Caco-2 (cell line): Measurements from ENCODE around the gene DSCAM. TPM values are rescaled to one million over a fixed set of nuclear protein-coding genes. Genes with fewer than 3 reads are reported as not detected.

Source experiments
- BruUV-seq: library from RNA; stranded (reverse); fragments of 400-500 nt; replicated peaks from 2 replicates; lab custom pipeline; 2021; lab: Mats Ljungman, UMichigan
- CTCF ChIA-PET: fragments of 300-600 bp; sonication (Branson Sonifier 250); formaldehyde crosslinking; loops from one replicate; lab custom pipeline; 2022; ENCODE audit warnings: antibody characterized with exemption; lab: Charles Lee
- POLR2A ChIA-PET: fragments of 300-600 bp; sonication (Branson Sonifier 250); formaldehyde crosslinking; loops from one replicate; lab custom pipeline; 2022; ENCODE audit warnings: antibody characterized with exemption; lab: Charles Lee
- DNase-seq, 2 experiments: peaks; one replicate each; pipeline versions ENCODE4 v3.0.0 to v3.0.0-alpha.2; 2020 to 2022
- H3K27me3 ChIP-seq: replicated peaks from 2 replicates; pipeline ENCODE4 v1.6.0; 2011; ENCODE audit warnings: low read length; ENCODE audit not compliant: control insufficient read depth, insufficient read depth
- H3K36me3 ChIP-seq: 2 replicates; pipeline ENCODE4 v1.5.1; 2011; ENCODE audit warnings: low read length; ENCODE audit not compliant: control insufficient read depth, insufficient read depth
- H3K4me1 ChIP-seq: fragments of 250-450 bp; sonication (Bioruptor Pico); 2 replicates; pipeline ENCODE4 v1.5.1; 2020; ENCODE audit warnings: mild to moderate bottlenecking
- H3K4me3 ChIP-seq: 2 replicates; pipeline ENCODE4 v1.5.1; 2011; ENCODE audit warnings: low read depth, mild to moderate bottlenecking, control low read depth, low read length
- H3K9me3 ChIP-seq: fragments of 250-450 bp; sonication (Bioruptor Pico); 2 replicates; pipeline ENCODE4 v1.5.1; 2020; ENCODE audit warnings: mild to moderate bottlenecking, moderate library complexity
- H3K27ac Mint-ChIP-seq: one replicate; pipeline ENCODE4 v1.8.0; 2022; ENCODE audit warnings: mixed read lengths; ENCODE audit not compliant: unreplicated experiment
- H3K27me3 Mint-ChIP-seq: one replicate; pipeline ENCODE4 v1.8.0; 2022; ENCODE audit warnings: mixed read lengths; ENCODE audit not compliant: insufficient read depth, unreplicated experiment
- H3K36me3 Mint-ChIP-seq: one replicate; pipeline ENCODE4 v1.8.0; 2022; ENCODE audit warnings: mild to moderate bottlenecking, mixed read lengths; ENCODE audit not compliant: insufficient read depth, unreplicated experiment
- H3K4me1 Mint-ChIP-seq: one replicate; pipeline ENCODE4 v1.8.0; 2022; ENCODE audit warnings: low read depth, mixed read lengths; ENCODE audit not compliant: unreplicated experiment
- H3K4me3 Mint-ChIP-seq: one replicate; pipeline ENCODE4 v1.8.0; 2022; ENCODE audit warnings: mild to moderate bottlenecking, moderate library complexity, mixed read lengths; ENCODE audit not compliant: unreplicated experiment
- H3K9me3 Mint-ChIP-seq: one replicate; pipeline ENCODE4 v1.8.0; 2022; ENCODE audit warnings: mixed read lengths; ENCODE audit not compliant: unreplicated experiment
- CTCF ChIP-seq, 2 experiments: fragments of 200-600 bp in 1 of 2; IDR thresholded peaks; 1 replicate in 1 of 2; 2 replicates in 1 of 2; pipeline versions ENCODE4 v1.5.1 to v1.8.0; 2011 to 2022; ENCODE audit warnings: antibody characterized with exemption in 1 of 2, control low read depth in 1 of 2, inconsistent platforms in 1 of 2, low read depth in 1 of 2, low read length in 1 of 2, mild to moderate bottlenecking in 1 of 2, moderate library complexity in 1 of 2; ENCODE audit not compliant: insufficient read depth in 1 of 2, severe bottlenecking in 1 of 2, unreplicated experiment in 1 of 2
- intact Hi-C: fragments of 100-400 bp; cut with micrococcal nuclease; formaldehyde crosslinking; loops from one replicate; pipeline ENCODE4 v1.10.0; 2022; ENCODE audit not compliant: unreplicated experiment
- total RNA-seq: library from RNA; stranded (reverse); gene quantifications from 2 replicates; pipeline ENCODE4 v1.2.3, GENCODE V29; 2022

DSCAM gene
- total RNA-seq, 1 experiment from 2014 or later: not detected

GRCh38 chr21:40512590-40512989 is 334.4 kb downstream of the DSCAM start:
- no peaks in the 10 kb centered on the region for H3K36me3 ChIP-seq
- DNase-seq: peak in 1 of 2 experiments; percentile 42
- POLR2A ChIA-PET: no interaction called here

DNA sequence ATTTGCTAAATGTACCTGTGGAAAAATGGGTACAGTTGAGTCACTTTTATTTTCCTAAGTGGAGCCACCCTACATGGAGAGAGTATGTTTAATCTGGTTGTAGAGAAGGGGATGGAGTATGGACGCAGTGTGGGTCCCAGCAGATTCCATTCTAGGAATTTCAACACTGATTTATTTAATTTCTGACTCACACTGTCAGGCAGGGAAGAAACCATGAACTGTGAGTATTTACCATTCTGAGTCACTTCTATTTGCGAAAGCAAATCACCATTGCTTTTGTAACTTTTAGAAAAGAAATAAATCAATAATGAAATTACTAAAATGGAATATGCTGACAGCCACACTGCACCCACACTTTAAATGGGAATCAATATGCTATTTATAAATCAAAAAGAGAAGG is 339.0 kb downstream of the DSCAM start:
- Histone ChIP-seq H3K27me3 (no peaks in the 10 kb centered on the region), H3K4me3 (no peak overlapping the region), H3K4me1 (no peaks in the 10 kb centered on the region), H3K9me3 (no peaks in the 10 kb centered on the region), H3K36me3 (no peaks in the 10 kb centered on the region)
- ChIA-PET CTCF (no interaction called here), POLR2A (no interaction called here)
- no peaks in the 10 kb centered on the region for H3K4me1 Mint-ChIP-seq
- peaks cover 3% of the 10 kb centered on the region for H3K27me3 Mint-ChIP-seq
- H3K27ac Mint-ChIP-seq: no peak overlapping the region
- intact Hi-C loops: no loop called here
- no peak for DNase-seq
- no TSS peak for BruUV-seq
- no peak overlapping the region for H3K4me3 Mint-ChIP-seq
- H3K9me3 Mint-ChIP-seq: peaks cover 9% of the 10 kb centered on the region
- TF ChIP-seq CTCF (IDR thresholded peaks at IDR 0.05; ENCODE audit: insufficient read depth in 1 of 2, low read depth in 1 of 2, low read length in 1 of 2, severe bottlenecking in 1 of 2, unreplicated experiment in 1 of 2): no peak
- H3K36me3 Mint-ChIP-seq: no peaks in the 10 kb centered on the region

More at GRCh38 chr21:40512590-40512989, 334.4 kb downstream of the DSCAM start:
- intact Hi-C loops: no loop called here
- peaks cover 9% of the 10 kb centered on the region for H3K9me3 Mint-ChIP-seq
- no peaks in the 10 kb centered on the region for H3K4me1 Mint-ChIP-seq
- H3K36me3 Mint-ChIP-seq: no peaks in the 10 kb centered on the region
- H3K27ac Mint-ChIP-seq: no peak overlapping the region
- peak; percentile 42 to 81 for TF ChIP-seq CTCF (IDR thresholded peaks at IDR 0.05; ENCODE audit: insufficient read depth in 1 of 2, low read depth in 1 of 2, low read length in 1 of 2, severe bottlenecking in 1 of 2, unreplicated experiment in 1 of 2)
- H3K4me3 Mint-ChIP-seq: no peak overlapping the region
- H3K27me3 Mint-ChIP-seq: no peaks in the 10 kb centered on the region
- BruUV-seq: no TSS peak
- CTCF ChIA-PET: no interaction called here
- H3K27me3 ChIP-seq: no peaks in the 10 kb centered on the region
- H3K9me3 ChIP-seq: no peaks in the 10 kb centered on the region
- no peaks in the 10 kb centered on the region for H3K4me1 ChIP-seq
- no peak overlapping the region for H3K4me3 ChIP-seq

DNA sequence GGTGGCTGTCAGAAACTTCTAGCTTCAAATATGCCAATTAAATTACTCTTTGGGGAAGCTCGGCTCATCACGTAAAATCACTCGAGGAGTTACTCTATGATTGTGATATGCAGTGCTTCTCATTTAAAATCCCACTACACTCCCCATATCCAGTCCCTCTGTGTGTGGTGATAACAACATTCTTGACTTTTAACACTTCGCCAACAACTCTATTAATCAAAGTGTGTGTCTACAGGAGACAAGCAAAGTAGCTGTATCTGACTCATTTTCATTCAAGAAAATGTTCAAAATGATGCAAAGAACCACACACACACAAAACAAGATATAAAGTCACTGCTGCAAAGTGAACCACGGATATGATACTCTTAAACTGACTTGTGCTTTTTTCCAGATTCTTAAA is 341.3 kb downstream of the DSCAM start:
- no TSS peak for BruUV-seq
- intact Hi-C loops: no loop called here
- Mint-ChIP-seq H3K9me3 (no peaks in the 10 kb centered on the region), H3K27ac (no peak overlapping the region), H3K4me1 (no peaks in the 10 kb centered on the region), H3K36me3 (no peaks in the 10 kb centered on the region), H3K4me3 (no peak overlapping the region), H3K27me3 (peaks cover 3% of the 10 kb centered on the region)
- H3K36me3 ChIP-seq: no peaks in the 10 kb centered on the region
- H3K4me3 ChIP-seq: no peak overlapping the region
- no peaks in the 10 kb centered on the region for H3K9me3 ChIP-seq
- TF ChIP-seq CTCF (IDR thresholded peaks at IDR 0.05; ENCODE audit: insufficient read depth in 1 of 2, low read depth in 1 of 2, low read length in 1 of 2, severe bottlenecking in 1 of 2, unreplicated experiment in 1 of 2): no peak
- no peak for DNase-seq
- ChIA-PET POLR2A (no interaction called here), CTCF (no interaction called here)
- no peaks in the 10 kb centered on the region for H3K27me3 ChIP-seq
- H3K4me1 ChIP-seq: no peaks in the 10 kb centered on the region
